SK-N-SH (cell line): Measurements from ENCODE around the gene SCML2. TPM values are rescaled to one million over a fixed set of nuclear protein-coding genes. Genes with fewer than 3 reads are reported as not detected.

Source experiments
- CTCF ChIA-PET: fragments of 300-600, 350-600 bp; formaldehyde crosslinking; extraction: SDS; loops from one replicate; lab custom pipeline; 2021; lab: Yijun Ruan, JAX
- POLR2A ChIA-PET: fragments of 350-600 bp; sonication (Branson Sonifier 250); formaldehyde crosslinking; extraction: SDS; loops from one replicate; lab custom pipeline; 2020; ENCODE audit warnings: antibody characterized with exemption, inconsistent platforms; lab: Yijun Ruan, JAX
- DNase-seq: peaks from one replicate; pipeline ENCODE4 v3.0.0; 2012
- H2AFZ ChIP-seq: fragments of 200-600 bp; sonication (generic); 2 replicates; pipeline ENCODE4 v1.8.1; 2016; ENCODE audit warnings: antibody characterized with exemption, mild to moderate bottlenecking, low read depth
- H3F3A ChIP-seq: fragments of 200-600 bp; sonication (generic); replicated peaks from 2 replicates; pipeline ENCODE3; 2016; ENCODE audit warnings: antibody characterized with exemption, mild to moderate bottlenecking; ENCODE audit not compliant: insufficient read depth
- H3K27ac ChIP-seq, 2 experiments: fragments of 200-500 bp in 1 of 2; fragments of 200-600 bp in 1 of 2; sonication (Bioruptor generic) in 1 of 2; sonication (generic), shearing (Covaris generic) in 1 of 2; 2 replicates each; pipeline versions ENCODE4 v1.5.1 to v1.6.1; 2014 to 2016; ENCODE audit warnings: low read depth in 2 of 2, inconsistent platforms in 1 of 2, low read length in 1 of 2, mild to moderate bottlenecking in 1 of 2, mixed read lengths in 1 of 2
- H3K27me3 ChIP-seq: fragments of 200-600 bp; sonication (generic), shearing (Covaris generic); 2 replicates; pipeline ENCODE4 v1.6.1; 2016; ENCODE audit warnings: mixed run types; ENCODE audit not compliant: insufficient read depth
- H3K36me3 ChIP-seq, 2 experiments: fragments of 200-500 bp in 1 of 2; fragments of 200-600 bp in 1 of 2; sonication (Bioruptor generic) in 1 of 2; sonication (generic) in 1 of 2; replicated peaks in 1 of 2; 2 replicates each; pipeline versions ENCODE3 to v1.5.1; 2014 to 2016; ENCODE audit warnings: low read length in 1 of 2, mild to moderate bottlenecking in 1 of 2; ENCODE audit not compliant: insufficient read depth in 2 of 2, control insufficient read depth in 1 of 2
- H3K4me1 ChIP-seq, 2 experiments: fragments of 200-500 bp in 1 of 2; fragments of 200-600 bp in 1 of 2; sonication (Bioruptor generic) in 1 of 2; sonication (generic), shearing (Covaris generic) in 1 of 2; 2 replicates each; pipeline versions ENCODE4 v1.5.1 to v1.6.1; 2014 to 2016; ENCODE audit warnings: low read depth in 1 of 2, low read length in 1 of 2, mixed run types in 1 of 2; ENCODE audit not compliant: insufficient read depth in 2 of 2, control insufficient read depth in 1 of 2
- H3K4me2 ChIP-seq: fragments of 200-600 bp; sonication (generic), shearing (Covaris generic); 2 replicates; pipeline ENCODE4 v1.6.1; 2017; ENCODE audit warnings: mixed run types
- H3K4me3 ChIP-seq, 2 experiments: fragments of 200-500 bp in 1 of 2; fragments of 200-600 bp in 1 of 2; sonication (Bioruptor generic) in 1 of 2; sonication (generic), shearing (Covaris generic) in 1 of 2; 2 replicates each; pipeline versions ENCODE4 v1.5.1 to v1.8.1; 2014 to 2016; ENCODE audit warnings: low read depth in 2 of 2, inconsistent platforms in 1 of 2, low read length in 1 of 2, mild to moderate bottlenecking in 1 of 2, mixed read lengths in 1 of 2, moderate library complexity in 1 of 2
- H3K79me2 ChIP-seq: fragments of 200-600 bp; sonication (generic); 2 replicates; pipeline ENCODE4 v1.8.1; 2017; ENCODE audit warnings: mild to moderate bottlenecking; ENCODE audit not compliant: insufficient read depth
- H3K9ac ChIP-seq: fragments of 200-600 bp; sonication (generic); 2 replicates; pipeline ENCODE4 v1.6.1; 2017; ENCODE audit warnings: mixed run types
- H3K9me2 ChIP-seq: fragments of 200-600 bp; sonication (generic); 2 replicates; pipeline ENCODE4 v1.6.1; 2017; ENCODE audit warnings: mixed run types
- H3K9me3 ChIP-seq: fragments of 200-600 bp; sonication (generic); 2 replicates; pipeline ENCODE4 v1.6.1; 2017; ENCODE audit warnings: mixed run types, mild to moderate bottlenecking, moderate library complexity
- H4K20me1 ChIP-seq: fragments of 200-600 bp; sonication (generic); 2 replicates; pipeline ENCODE4 v1.6.1; 2017; ENCODE audit warnings: mild to moderate bottlenecking, mixed run types; ENCODE audit not compliant: insufficient read depth
- CHD2 ChIP-seq: fragments of 150-350 bp; IDR thresholded peaks from 2 replicates; pipeline ENCODE4 v1.6.1; 2018; ENCODE audit warnings: low read length; ENCODE audit not compliant: partially characterized antibody
- EP300 ChIP-seq, 2 experiments: IDR thresholded peaks; 2 replicates each; pipeline versions ENCODE4 v1.4.0 to v1.6.1; 2012; ENCODE audit warnings: borderline replicate concordance in 1 of 2, low read depth in 1 of 2, low read length in 1 of 2
- EZH2phosphoT487 ChIP-seq: fragments of 200-600 bp; sonication (generic); IDR thresholded peaks from 2 replicates; pipeline ENCODE4 v1.6.1; 2017; ENCODE audit warnings: low read depth, mixed run types, mild to moderate bottlenecking, antibody characterized with exemption, moderate library complexity, borderline replicate concordance
- FOSL2 ChIP-seq: IDR thresholded peaks from 2 replicates; pipeline ENCODE4 v1.4.0; 2012; ENCODE audit warnings: low read depth, mild to moderate bottlenecking, moderate library complexity, borderline replicate concordance
- FOXM1 ChIP-seq: IDR thresholded peaks from 2 replicates; pipeline ENCODE4 v1.4.0; 2012; ENCODE audit warnings: low read depth, mild to moderate bottlenecking
- GABPA ChIP-seq: IDR thresholded peaks from 2 replicates; pipeline ENCODE4 v1.4.0; 2012; ENCODE audit warnings: low read depth, mild to moderate bottlenecking
- GATA2 ChIP-seq: sonication (generic); formaldehyde crosslinking; IDR thresholded peaks from 2 replicates; pipeline ENCODE4 v1.5.0; 2020; ENCODE audit warnings: mild to moderate bottlenecking, missing genetic modification reagents
- IRF3 ChIP-seq: fragments of 150-350 bp; IDR thresholded peaks from 2 replicates; pipeline ENCODE4 v1.6.1; 2016; ENCODE audit warnings: mild to moderate bottlenecking, low read depth, low read length
- JUND ChIP-seq: IDR thresholded peaks from 2 replicates; pipeline ENCODE4 v1.4.0; 2012
- MAX ChIP-seq: IDR thresholded peaks from 2 replicates; pipeline ENCODE4 v1.4.0; 2012; ENCODE audit warnings: low read depth
- MEF2A ChIP-seq: IDR thresholded peaks from 2 replicates; pipeline ENCODE4 v1.4.0; 2012; ENCODE audit warnings: low read depth, borderline replicate concordance
- MXI1 ChIP-seq: IDR thresholded peaks from 2 replicates; pipeline ENCODE4 v1.6.1; 2012; ENCODE audit warnings: mild to moderate bottlenecking, low read depth, low read length, improper control_type of control experiment
- NFIC ChIP-seq: IDR thresholded peaks from 2 replicates; pipeline ENCODE4 v1.4.0; 2012; ENCODE audit warnings: borderline replicate concordance
- RAD21 ChIP-seq: IDR thresholded peaks from 2 replicates; pipeline ENCODE4 v1.6.1; 2012; ENCODE audit warnings: mild to moderate bottlenecking, low read length
- RCOR1 ChIP-seq: fragments of 150-350 bp; IDR thresholded peaks from 2 replicates; pipeline ENCODE4 v1.6.1; 2017; ENCODE audit warnings: antibody characterized with exemption, low read length
- REST ChIP-seq: IDR thresholded peaks from 2 replicates; pipeline ENCODE4 v1.6.1; 2012; ENCODE audit warnings: mild to moderate bottlenecking, low read depth, low read length, moderate library complexity
- RXRA ChIP-seq: IDR thresholded peaks from 2 replicates; pipeline ENCODE4 v1.4.0; 2012; ENCODE audit warnings: low read depth, mild to moderate bottlenecking, borderline replicate concordance
- SIN3A ChIP-seq: IDR thresholded peaks from 2 replicates; pipeline ENCODE4 v1.6.1; 2012; ENCODE audit warnings: low read depth, mild to moderate bottlenecking, low read length, moderate library complexity, borderline replicate concordance
- SMC3 ChIP-seq: IDR thresholded peaks from 2 replicates; pipeline ENCODE4 v1.6.1; 2012; ENCODE audit warnings: low read depth, low read length, improper control_type of control experiment
- TAF1 ChIP-seq: IDR thresholded peaks from 2 replicates; pipeline ENCODE4 v1.6.1; 2012; ENCODE audit warnings: low read depth, mild to moderate bottlenecking, low read length, moderate library complexity, borderline replicate concordance
- TCF12 ChIP-seq: IDR thresholded peaks from 2 replicates; pipeline ENCODE4 v1.4.0; 2012
- TEAD4 ChIP-seq: IDR thresholded peaks from 2 replicates; pipeline ENCODE4 v1.4.0; 2012; ENCODE audit warnings: mild to moderate bottlenecking, borderline replicate concordance; ENCODE audit not compliant: insufficient read depth
- USF1 ChIP-seq: IDR thresholded peaks from 2 replicates; pipeline ENCODE4 v1.4.0; 2012; ENCODE audit warnings: low read depth, borderline replicate concordance
- USF2 ChIP-seq: fragments of 150-350 bp; IDR thresholded peaks from 2 replicates; pipeline ENCODE4 v1.6.1; 2017; ENCODE audit warnings: antibody characterized with exemption, low read length, low read depth, borderline replicate concordance
- WGBS: methylation state at CpG from one replicate; pipeline ENCODE4 v1.1.6; 2017; ENCODE audit warnings: low lambda C conversion rate; 5-methylcytosine and 5-hydroxymethylcytosine counted together
- polyA plus RNA-seq, 3 experiments: library from polyadenylated mRNA; depleted of rRNA; stranded (reverse); fragments of >200 nt; gene quantifications; 2 replicates each; pipeline ENCODE4 v1.2.3, GENCODE V29; 2012

The SCML2 gene
- polyA plus RNA-seq, 1 of the 3 experiments (the other 2 are of a cell fraction) = 3.2 TPM

- no peak for DNase-seq
- no peak overlapping the region for H3K4me3 ChIP-seq
- H3F3A ChIP-seq = no peaks in the 10 kb centered on the region
- H3K4me1 ChIP-seq = no peaks in the 10 kb centered on the region
- POLR2A ChIA-PET = no interaction called here
- no peaks in the 10 kb centered on the region for H3K79me2 ChIP-seq
- CTCF ChIA-PET = no interaction called here
- H3K9me2 ChIP-seq = no peaks in the 10 kb centered on the region
- H3K27me3 ChIP-seq = no peaks in the 10 kb centered on the region
- H2AFZ ChIP-seq = no peak overlapping the region
- no peak overlapping the region for H3K4me2 ChIP-seq
- no peaks in the 10 kb centered on the region for H4K20me1 ChIP-seq
- no peaks in the 10 kb centered on the region for H3K36me3 ChIP-seq
- WGBS = 56% methylated on average over 1 of the region's 1 CpG
- H3K9ac ChIP-seq = no peak overlapping the region
- H3K27ac ChIP-seq = no peak overlapping the region
- no peaks in the 10 kb centered on the region for H3K9me3 ChIP-seq
- TF ChIP-seq MAX (no peak), CHD2 (no peak), MXI1 (no peak), FOSL2 (no peak), TCF12 (no peak), TAF1 (no peak), NFIC (no peak), TEAD4 (no peak), GATA2 (CRISPR knock-in tag) (no peak), USF1 (no peak), RAD21 (no peak), SIN3A (no peak), RXRA (no peak), SMC3 (no peak), REST (no peak), MEF2A (no peak), FOXM1 (no peak)
These were observed 82.8 kb downstream of the SCML2 start for GRCh38 chrX:18271725-18272124.

- H4K20me1 ChIP-seq = no peaks in the 10 kb centered on the region
- ChIA-PET CTCF (no interaction called here), POLR2A (no interaction called here)
- DNase-seq = no peak
- no peaks in the 10 kb centered on the region for H3F3A ChIP-seq
- WGBS = 52% methylated on average over 2 of the region's 2 CpGs
- H3K9ac ChIP-seq = no peak overlapping the region
- no peaks in the 10 kb centered on the region for H3K9me2 ChIP-seq
- no peaks in the 10 kb centered on the region for H3K36me3 ChIP-seq
- H3K4me2 ChIP-seq = no peak overlapping the region
- no peaks in the 10 kb centered on the region for H3K4me1 ChIP-seq
- no peaks in the 10 kb centered on the region for H3K79me2 ChIP-seq
- no peaks in the 10 kb centered on the region for H3K27me3 ChIP-seq
- H2AFZ ChIP-seq = no peak overlapping the region
- no peak overlapping the region for H3K4me3 ChIP-seq
- H3K9me3 ChIP-seq = no peaks in the 10 kb centered on the region
- H3K27ac ChIP-seq = no peak overlapping the region
- TF ChIP-seq USF2 = no peak
- no peak for TF ChIP-seq TCF12
- TF ChIP-seq FOXM1 = no peak
- TF ChIP-seq JUND = no peak
- TF ChIP-seq GABPA = no peak
- TF ChIP-seq RCOR1 = no peak
- TF ChIP-seq EZH2phosphoT487 = no peak
- TF ChIP-seq USF1 = no peak
- TF ChIP-seq IRF3 = no peak
- no peak for TF ChIP-seq EP300 (IDR thresholded peaks at IDR 0.05; ENCODE audit: borderline replicate concordance in 1 of 2, low read depth in 1 of 2, low read length in 1 of 2)
- no peak for TF ChIP-seq MEF2A
- TF ChIP-seq RAD21 = no peak
These were observed 83.2 kb downstream of the SCML2 start for GRCh38 chrX:18271309-18271708.
